Gastrocnemius medialis (tissue), 4 donors: ENCODE data around the gene PLA2G1B. TPM values are rescaled to one million over a fixed set of nuclear protein-coding genes. Genes with fewer than 3 reads are reported as not detected.

Experiments
- ATAC-seq, 2 donors: fragments of 150-250 bp; one replicate each; pipeline ENCODE4 v1.9.1; 2016
- DNase-seq, 2 donors: peaks; one replicate each; pipeline ENCODE4 v3.0.0-alpha.2; 2019
- H3K27ac ChIP-seq, 4 donors: fragments of 200-600 bp; sonication (generic); 1 replicate in 1 of 4; 2 replicates in 3 of 4; pipeline ENCODE4 v1.5.1; 2016 to 2018; ENCODE audit warnings: mild to moderate bottlenecking in 2 of 4, moderate library complexity in 1 of 4
- H3K27me3 ChIP-seq, 3 donors: fragments of 200-600 bp; sonication (generic) in 2 of 3; 1 replicate in 1 of 3; 2 replicates in 2 of 3; pipeline versions ENCODE4 v1.5.1 to v1.6.0; 2016 to 2019; ENCODE audit warnings: mild to moderate bottlenecking in 1 of 3, moderate library complexity in 1 of 3
- H3K36me3 ChIP-seq, 2 donors: fragments of 200-600 bp; sonication (generic) in 1 of 2; one replicate each; pipeline ENCODE4 v1.5.1; 2017 to 2018
- H3K4me1 ChIP-seq, 2 donors: fragments of 200-600 bp; sonication (generic) in 1 of 2; one replicate each; pipeline ENCODE4 v1.5.1; 2016 to 2017; ENCODE audit warnings: mild to moderate bottlenecking in 2 of 2
- H3K4me3 ChIP-seq, 4 donors: fragments of 200-600 bp; sonication (generic) in 3 of 4; 1 replicate in 1 of 4; 2 replicates in 3 of 4; pipeline ENCODE4 v1.5.1; 2016 to 2019; ENCODE audit warnings: mild to moderate bottlenecking in 2 of 4
- H3K9me3 ChIP-seq, 3 donors: fragments of 200-600 bp; sonication (generic) in 2 of 3; 1 replicate in 1 of 3; 2 replicates in 2 of 3; pipeline ENCODE4 v1.5.1; 2016 to 2019
- POLR2A ChIP-seq, 2 donors: fragments of 450-650 bp; IDR thresholded peaks; one replicate each; pipeline ENCODE4 v1.6.1; 2017; ENCODE audit warnings: antibody characterized with exemption in 2 of 2, mild to moderate bottlenecking in 2 of 2, moderate library complexity in 2 of 2
- in situ Hi-C, 4 donors: fragments of 200-750 bp; cut with MboI; loops; one replicate each; pipeline versions ENCODE4 v1.15.0 to v1.8.0; 2017; ENCODE audit warnings: low sequenced_read_pairs in 4 of 4
- intact Hi-C: fragments of 100-400 bp; cut with DNase I; formaldehyde crosslinking; loops from one replicate; pipeline ENCODE4 v1.15.1; 2023; ENCODE audit warnings: low total_unique reads
- total RNA-seq, 4 donors: library from RNA; depleted of rRNA; stranded (reverse); fragments of >200 nt; gene quantifications; one replicate each; pipeline versions ENCODE4 v1.1.0 to v1.2.3, GENCODE V29; 2016
- TF ChIP-seq, protein P1 (sequence below), 5 experiments: fragments of 450-650 bp in 3 of 5; fragments of 200-600 bp in 2 of 5; sonication (generic) in 2 of 5; IDR thresholded peaks in 4 of 5; conservative IDR thresholded peaks in 1 of 5; 1 replicate in 4 of 5; 2 replicates in 1 of 5; pipeline ENCODE4 v1.5.1; 2016 to 2019; ENCODE audit warnings: antibody characterized with exemption in 5 of 5, mild to moderate bottlenecking in 3 of 5, moderate library complexity in 3 of 5

PLA2G1B gene
- total RNA-seq, 4 donors from 2014 or later, result not detected

GRCh38 chr12:120365675-120366340 is 38.2 kb upstream of the PLA2G1B start:
- no peaks in the 10 kb centered on the region for H3K9me3 ChIP-seq
- H3K27ac ChIP-seq, result no peak overlapping the region
- H3K36me3 ChIP-seq, result no peaks in the 10 kb centered on the region
- ATAC-seq (no peak), DNase-seq (no peak)
- TF ChIP-seq, protein P1, sequence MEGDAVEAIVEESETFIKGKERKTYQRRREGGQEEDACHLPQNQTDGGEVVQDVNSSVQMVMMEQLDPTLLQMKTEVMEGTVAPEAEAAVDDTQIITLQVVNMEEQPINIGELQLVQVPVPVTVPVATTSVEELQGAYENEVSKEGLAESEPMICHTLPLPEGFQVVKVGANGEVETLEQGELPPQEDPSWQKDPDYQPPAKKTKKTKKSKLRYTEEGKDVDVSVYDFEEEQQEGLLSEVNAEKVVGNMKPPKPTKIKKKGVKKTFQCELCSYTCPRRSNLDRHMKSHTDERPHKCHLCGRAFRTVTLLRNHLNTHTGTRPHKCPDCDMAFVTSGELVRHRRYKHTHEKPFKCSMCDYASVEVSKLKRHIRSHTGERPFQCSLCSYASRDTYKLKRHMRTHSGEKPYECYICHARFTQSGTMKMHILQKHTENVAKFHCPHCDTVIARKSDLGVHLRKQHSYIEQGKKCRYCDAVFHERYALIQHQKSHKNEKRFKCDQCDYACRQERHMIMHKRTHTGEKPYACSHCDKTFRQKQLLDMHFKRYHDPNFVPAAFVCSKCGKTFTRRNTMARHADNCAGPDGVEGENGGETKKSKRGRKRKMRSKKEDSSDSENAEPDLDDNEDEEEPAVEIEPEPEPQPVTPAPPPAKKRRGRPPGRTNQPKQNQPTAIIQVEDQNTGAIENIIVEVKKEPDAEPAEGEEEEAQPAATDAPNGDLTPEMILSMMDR (IDR thresholded peaks at IDR 0.05 in 4 of 5, conservative IDR thresholded peaks at IDR 0.05 in 1 of 5), result no peak
- TF ChIP-seq POLR2A (IDR thresholded peaks at IDR 0.05), result no peak
- H3K27me3 ChIP-seq, result peaks cover 39 to 48% (median 44%) of the 10 kb centered on the region in 3 donors
- H3K4me1 ChIP-seq, result peaks cover 0 to 10% of the 10 kb centered on the region in 2 donors
- intact Hi-C loops (no loop called here), in situ Hi-C loops (no loop called here)
- H3K4me3 ChIP-seq, result no peak overlapping the region

- Histone ChIP-seq H3K36me3 (no peaks in the 10 kb centered on the region), H3K4me3 (no peak overlapping the region), H3K27ac (no peak overlapping the region), H3K27me3 (peaks cover 25 to 35% (median 30%) of the 10 kb centered on the region in 3 donors), H3K9me3 (no peaks in the 10 kb centered on the region), H3K4me1 (peaks cover 0 to 9% of the 10 kb centered on the region in 2 donors)
- in situ Hi-C loops (no loop called here), intact Hi-C loops (no loop called here)
- ATAC-seq (no peak), DNase-seq (no peak)
- TF ChIP-seq, protein P1 (IDR thresholded peaks at IDR 0.05 in 4 of 5, conservative IDR thresholded peaks at IDR 0.05 in 1 of 5), result no peak
- TF ChIP-seq POLR2A (IDR thresholded peaks at IDR 0.05), result no peak
These were observed 36.9 kb upstream of the PLA2G1B start for GRCh38 chr12:120364487-120364886.

GRCh38 chr12:120363274-120363855 is 35.8 kb upstream of the PLA2G1B start:
- H3K27me3 ChIP-seq, result peaks cover 22 to 31% (median 28%) of the 10 kb centered on the region in 3 donors
- no peak overlapping the region for H3K27ac ChIP-seq
- TF ChIP-seq, protein P1 (IDR thresholded peaks at IDR 0.05 in 4 of 5, conservative IDR thresholded peaks at IDR 0.05 in 1 of 5), result no peak
- TF ChIP-seq POLR2A (IDR thresholded peaks at IDR 0.05), result no peak
- in situ Hi-C loops (no loop called here), intact Hi-C loops (no loop called here)
- no peak overlapping the region for H3K4me3 ChIP-seq
- no peaks in the 10 kb centered on the region for H3K9me3 ChIP-seq
- H3K4me1 ChIP-seq, result peaks cover 0 to 7% of the 10 kb centered on the region in 2 donors
- no peaks in the 10 kb centered on the region for H3K36me3 ChIP-seq
- ATAC-seq (no peak), DNase-seq (no peak)

GRCh38 chr12:120362516-120363273 is 35.1 kb upstream of the PLA2G1B start:
- TF ChIP-seq, protein P1 (IDR thresholded peaks at IDR 0.05 in 4 of 5, conservative IDR thresholded peaks at IDR 0.05 in 1 of 5), result no peak
- TF ChIP-seq POLR2A (IDR thresholded peaks at IDR 0.05), result no peak
- peaks cover 0 to 7% of the 10 kb centered on the region in 2 donors for H3K4me1 ChIP-seq
- H3K27me3 ChIP-seq, result peaks cover 17 to 25% (median 23%) of the 10 kb centered on the region in 3 donors
- intact Hi-C loops (no loop called here), in situ Hi-C loops (no loop called here)
- H3K27ac ChIP-seq, result no peak overlapping the region
- no peaks in the 10 kb centered on the region for H3K9me3 ChIP-seq
- no peaks in the 10 kb centered on the region for H3K36me3 ChIP-seq
- no peak for DNase-seq
- no peak overlapping the region for H3K4me3 ChIP-seq
- ATAC-seq, result no peak
